Heart left ventricle (tissue), 16 donors: ENCODE data around the gene STC2. TPM values are rescaled to one million over a fixed set of nuclear protein-coding genes. Genes with fewer than 3 reads are reported as not detected.

Experiments
- ATAC-seq, 4 donors: fragments of 200-7000 bp; cut with Tn5 transposase; one replicate each; pipeline ENCODE4 v1.9.1; 2020 to 2022; ENCODE audit warnings: moderate library complexity in 4 of 4, mild to moderate bottlenecking in 3 of 4, moderate number of reproducible peaks in 1 of 4
- DNase-seq, 5 donors: peaks; one replicate each; pipeline ENCODE4 v3.0.0-alpha.2; 2020
- H3K27ac ChIP-seq, 12 donors: fragments of 200-600 bp; sonication (generic) in 4 of 12; one replicate each; pipeline versions ENCODE4 v1.5.0 to v1.8.0; 2016 to 2022; ENCODE audit warnings: mild to moderate bottlenecking in 2 of 12
- H3K27me3 ChIP-seq, 9 donors: fragments of 200-600 bp; sonication (generic) in 2 of 9; one replicate each; pipeline versions ENCODE4 v1.5.1 to v1.8.0; 2016 to 2022; ENCODE audit warnings: mild to moderate bottlenecking in 3 of 9
- H3K36me3 ChIP-seq, 9 donors: fragments of 200-600 bp; sonication (generic) in 2 of 9; one replicate each; pipeline versions ENCODE4 v1.5.0 to v1.8.0; 2018 to 2022; ENCODE audit warnings: mild to moderate bottlenecking in 2 of 9
- H3K4me1 ChIP-seq, 12 donors: fragments of 200-600 bp; sonication (generic) in 4 of 12; one replicate each; pipeline versions ENCODE4 v1.5.0 to v1.8.0; 2016 to 2022; ENCODE audit warnings: mild to moderate bottlenecking in 3 of 12
- H3K4me3 ChIP-seq, 12 donors: fragments of 200-600 bp; sonication (generic) in 4 of 12; one replicate each; pipeline versions ENCODE4 v1.5.0 to v1.8.0; 2017 to 2022; ENCODE audit warnings: mild to moderate bottlenecking in 9 of 12, moderate library complexity in 4 of 12
- H3K9me3 ChIP-seq, 12 donors: fragments of 200-600 bp; sonication (generic) in 4 of 12; one replicate each; pipeline versions ENCODE4 v1.5.0 to v1.8.0; 2016 to 2022; ENCODE audit warnings: mild to moderate bottlenecking in 1 of 12
- CTCF ChIP-seq, 12 donors: fragments of 200-600 bp; sonication (generic) in 4 of 12; IDR thresholded peaks; one replicate each; pipeline versions ENCODE4 v1.5.0 to v1.8.0; 2018 to 2022; ENCODE audit warnings: antibody characterized with exemption in 12 of 12, mild to moderate bottlenecking in 5 of 12
- POLR2A ChIP-seq, 2 donors: fragments of 450-650 bp; IDR thresholded peaks; one replicate each; pipeline ENCODE4 v1.6.1; 2017; ENCODE audit warnings: antibody characterized with exemption in 2 of 2, mild to moderate bottlenecking in 2 of 2, moderate library complexity in 2 of 2
- WGBS, 4 donors: extraction: QIAGEN DNeasy Blood & Tissue Kit in 2 of 4; methylation state at CpG; one replicate each; pipeline versions ENCODE4 v1.1.5 to v1.1.7; 2013 to 2018; 5-methylcytosine and 5-hydroxymethylcytosine counted together
- intact Hi-C, 10 donors: fragments of 100-400 bp; cut with DNase I; formaldehyde crosslinking; loops; one replicate each; pipeline versions ENCODE4 v1.11.1 to v1.14.2; 2022
- polyA plus RNA-seq, 2 donors: library from polyadenylated mRNA; stranded (reverse); fragments of 200-250 nt; gene quantifications; one replicate each; pipeline ENCODE4 v1.2.3, GENCODE V29; 2013
- total RNA-seq, 9 donors: library from RNA; depleted of rRNA in 2 of 9; stranded (reverse); fragments of >200 nt in 2 of 9; fragmentation: NEBNext Ultra II Directional in 3 of 9; extraction: Animal tissue kit (Norgen Biotek cat#: 25700) in 3 of 9; gene quantifications; one replicate each; pipeline versions ENCODE4 v1.1.0 to v1.2.4, GENCODE V29; 2016 to 2023
- donor health status: ischemic (EF 13 %, LVEDD 7.1; RV severe dilation, severe dysfunction).
- donor health status: healthy with polysubstance abuse.
- donor health status: DM: no; HTN: yes; CAD: no.
- donor health status: DM: no; HTN: no; CAD: no.
- donor health status: ischemic (EF 25% LVEDD 6.9; RV normal size, moderate dysfunction).
- donor health status: ischemic (EF 25% LVEDD 5.7; RV mildly dilated, moderate dysfunction).
- donor health status: healthy.
- donor health status: DM: yes; HTN: yes; CAD: no.
- donor health status: ischemic (EF 35%, LVEDD 5.7; RV mildly dilated, moderate dysfunction).
- donor health status: nonischemic (EF 11% LVEDD 7.7; RV severe dilation, severe dysfunction).
- donor health status: DM: yes; HTN: yes; CAD: no.
- donor health status: PGD.
- donor health status: ischemic (EF 29% LVEDD 5.4; RV normal size, mild dysfunction).
- donor health status: nonischemic (EF 23%, LVEDD 6.1; RV moderate dilation, normal function).

STC2 gene
- total and polyA plus RNA-seq, 11 donors: 3.9 to 15.2 (median 8.6) TPM

GRCh38 chr5:173301695-173302545 lies 26.3 kb downstream of the STC2 start:
- Histone ChIP-seq H3K27me3 (no peaks in the 10 kb centered on the region), H3K4me1 (peaks cover 0 to 19% (median 0%) of the 10 kb centered on the region in 12 donors), H3K36me3 (no peaks in the 10 kb centered on the region), H3K9me3 (no peaks in the 10 kb centered on the region), H3K27ac (peak overlapping the region in 1 of 12 donors; percentile 46), H3K4me3 (no peak overlapping the region)
- DNase-seq (peak in 1 of 5 donors; percentile 43), ATAC-seq (peak in 1 of 4 donors; percentile 89)
- intact Hi-C loops: loop anchor here in 1 of 10 donors (10.0 kb wide), 1 partner anchor 683 kb away; the partner anchor contains the start of gene C5orf47
- WGBS, 4 donors: 58 to 67% (median 64%) methylated on average over 17 of the region's 17 CpGs
- no peak for TF ChIP-seq POLR2A (IDR thresholded peaks at IDR 0.05)
- no peak for TF ChIP-seq CTCF (IDR thresholded peaks at IDR 0.05)

GRCh38 chr5:173300389-173301047 lies 27.7 kb downstream of the STC2 start:
- no peaks in the 10 kb centered on the region for H3K27me3 ChIP-seq
- TF ChIP-seq CTCF (IDR thresholded peaks at IDR 0.05) (no peak), POLR2A (IDR thresholded peaks at IDR 0.05) (no peak)
- H3K36me3 ChIP-seq: no peaks in the 10 kb centered on the region
- DNase-seq (no peak), ATAC-seq (no peak)
- H3K4me3 ChIP-seq: no peak overlapping the region
- H3K4me1 ChIP-seq: peaks cover 0 to 19% (median 0%) of the 10 kb centered on the region in 12 donors
- WGBS, 4 donors: 93 to 95% (median 94%) methylated on average over 6 of the region's 6 CpGs
- H3K9me3 ChIP-seq: no peaks in the 10 kb centered on the region
- intact Hi-C loops: loop anchor here in 1 of 10 donors (10.0 kb wide), 1 partner anchor 684 kb away; the partner anchor contains the start of gene C5orf47
- H3K27ac ChIP-seq: no peak overlapping the region

GRCh38 chr5:173299820-173300219 lies 28.4 kb downstream of the STC2 start:
- Histone ChIP-seq H3K36me3 (no peaks in the 10 kb centered on the region), H3K27ac (no peak overlapping the region), H3K9me3 (no peaks in the 10 kb centered on the region), H3K4me3 (no peak overlapping the region), H3K27me3 (peaks cover 0 to 3% (median 0%) of the 10 kb centered on the region in 9 donors), H3K4me1 (peaks cover 0 to 19% (median 0%) of the 10 kb centered on the region in 12 donors)
- DNase-seq: no peak
- 95 to 100% (median 96%) methylated on average over 7 of the region's 7 CpGs for WGBS, 4 donors
- no peak for TF ChIP-seq POLR2A (IDR thresholded peaks at IDR 0.05)
- intact Hi-C loops: loop anchor here in 5 of 10 donors (5.0 to 10.0 kb wide), 5 partner anchors 197 to 1015 kb away; partner anchors contain the start of gene C5orf47 (in 4 of the 5)
- no peak for ATAC-seq

GRCh38 chr5:173298213-173298926 lies 29.8 kb downstream of the STC2 start:
- 67 to 75% (median 69%) methylated on average over 19 of the region's 19 CpGs for WGBS, 4 donors
- Histone ChIP-seq H3K27ac (no peak overlapping the region), H3K4me3 (no peak overlapping the region), H3K36me3 (no peaks in the 10 kb centered on the region), H3K27me3 (peaks cover 0 to 14% (median 0%) of the 10 kb centered on the region in 9 donors), H3K4me1 (peaks cover 0 to 22% (median 3%) of the 10 kb centered on the region in 12 donors), H3K9me3 (no peaks in the 10 kb centered on the region)
- intact Hi-C loops: loop anchor here in 5 of 10 donors (1.0 to 10.0 kb wide), 6 partner anchors 31 to 1016 kb away; partner anchors contain the start of gene C5orf47 (in 3 of the 5)
- TF ChIP-seq CTCF (IDR thresholded peaks at IDR 0.05): no peak
- TF ChIP-seq POLR2A (IDR thresholded peaks at IDR 0.05): no peak
- DNase-seq: no peak
- ATAC-seq: no peak
